ENCODE data around the gene UCN. TPM values are rescaled to one million over a fixed set of nuclear protein-coding genes. Genes with fewer than 3 reads are reported as not detected.

Gene UCN
- total RNA-seq, 1 experiment from 2014 or later: 1.5 TPM

GRCh38 chr2:27323596-27324285, 15.5 kb upstream of the UCN start:
- Histone ChIP-seq H3K4me1 (ENCODE audit: insufficient read depth, low read length) (0 out of 2 replicates have a peak, but pooled peaks cover 2% of the 10 kb centered on the region), H2AK5ac (ENCODE audit: insufficient read length, low read length) (no peak overlapping the region), H3K9ac (ENCODE audit: extremely low read depth, insufficient read length, low read length) (peak overlapping the region; percentile 93), H3K27me3 (ENCODE audit: insufficient read depth, low read length) (no peaks in the 10 kb centered on the region), H4K91ac (ENCODE audit: insufficient read length, low read depth, low read length) (no peak overlapping the region), H3K79me1 (ENCODE audit: insufficient read depth, low read depth, low read length, poor library complexity, severe bottlenecking) (no peaks in the 10 kb centered on the region), H3T11ph (ENCODE audit: low read length) (no peak overlapping the region), H3K4ac (ENCODE audit: low read depth, low read length) (no peak overlapping the region), H3K27ac (ENCODE audit: insufficient read length, low read depth, low read length) (no peak overlapping the region), H3K4me2 (ENCODE audit: insufficient read depth, insufficient read length, low read length) (peak overlapping the region; percentile 98), H3K23me2 (ENCODE audit: insufficient read length, low read depth, low read length, poor library complexity, severe bottlenecking) (peaks cover 10% of the 10 kb centered on the region), H2BK15ac (ENCODE audit: low read depth, low read length) (no peak overlapping the region), H3K79me2 (ENCODE audit: insufficient read depth, low read length) (no peaks in the 10 kb centered on the region), H3K23ac (ENCODE audit: insufficient read length, low read depth, low read length) (no peak overlapping the region), H4K5ac (ENCODE audit: insufficient read length, low read depth, low read length) (peak overlapping the region; percentile 19), H4K20me1 (ENCODE audit: control insufficient read depth, insufficient read depth, insufficient read length) (no peaks in the 10 kb centered on the region), H3K18ac (ENCODE audit: insufficient read length, low read depth, low read length) (peak overlapping the region; percentile 85), H3K56ac (ENCODE audit: insufficient read length, low read depth, low read length) (no peak overlapping the region), H2BK5ac (ENCODE audit: insufficient read length, low read length) (no peak overlapping the region), H3K9me3 (ENCODE audit: control insufficient read depth, low read depth, low read length) (no peaks in the 10 kb centered on the region), H2BK120ac (ENCODE audit: low read depth, low read length, poor library complexity, severe bottlenecking) (no peak overlapping the region), H3K14ac (ENCODE audit: insufficient read depth, low read length) (peak overlapping the region; percentile 94; the same call in 1 of the 2 replicates), H2BK12ac (ENCODE audit: insufficient read length, low read depth, low read length) (peak overlapping the region; percentile 76), H2AFZ (ENCODE audit: low read length) (no peak overlapping the region), H4K8ac (replicated peaks; ENCODE audit: insufficient read length, low read depth, low read length) (no peak overlapping the region), H2BK20ac (ENCODE audit: low read depth, low read length, poor library complexity, severe bottlenecking) (no peak overlapping the region)
- Mint-ChIP-seq H3K4me1 (peaks cover 13 to 19% of the 10 kb centered on the region in 2 experiments), H3K27me3 (ENCODE audit: low read depth) (no peaks in the 10 kb centered on the region), H3K9me3 (peaks cover 0 to 2% of the 10 kb centered on the region in 2 experiments; a peak in 2 of 5 replicates), H3K36me3 (ENCODE audit: insufficient read depth in 1 of 3, low read depth in 3 of 3) (peaks cover 20 to 33% (median 29%) of the 10 kb centered on the region in 3 experiments), H3K4me3 (peak overlapping the region; percentile 87 to 98), H3K27ac (peak overlapping the region; percentile 98 to 99 (median 99))
- TF ChIP-seq, protein P1, sequence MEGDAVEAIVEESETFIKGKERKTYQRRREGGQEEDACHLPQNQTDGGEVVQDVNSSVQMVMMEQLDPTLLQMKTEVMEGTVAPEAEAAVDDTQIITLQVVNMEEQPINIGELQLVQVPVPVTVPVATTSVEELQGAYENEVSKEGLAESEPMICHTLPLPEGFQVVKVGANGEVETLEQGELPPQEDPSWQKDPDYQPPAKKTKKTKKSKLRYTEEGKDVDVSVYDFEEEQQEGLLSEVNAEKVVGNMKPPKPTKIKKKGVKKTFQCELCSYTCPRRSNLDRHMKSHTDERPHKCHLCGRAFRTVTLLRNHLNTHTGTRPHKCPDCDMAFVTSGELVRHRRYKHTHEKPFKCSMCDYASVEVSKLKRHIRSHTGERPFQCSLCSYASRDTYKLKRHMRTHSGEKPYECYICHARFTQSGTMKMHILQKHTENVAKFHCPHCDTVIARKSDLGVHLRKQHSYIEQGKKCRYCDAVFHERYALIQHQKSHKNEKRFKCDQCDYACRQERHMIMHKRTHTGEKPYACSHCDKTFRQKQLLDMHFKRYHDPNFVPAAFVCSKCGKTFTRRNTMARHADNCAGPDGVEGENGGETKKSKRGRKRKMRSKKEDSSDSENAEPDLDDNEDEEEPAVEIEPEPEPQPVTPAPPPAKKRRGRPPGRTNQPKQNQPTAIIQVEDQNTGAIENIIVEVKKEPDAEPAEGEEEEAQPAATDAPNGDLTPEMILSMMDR (conservative IDR thresholded peaks at IDR 0.05): no peak
- no CpG with 5 or more reads among the region's 5 CpGs for WGBS (ENCODE audit: extremely low coverage, insufficient read length, low lambda C conversion rate)
- DNase-seq: no peak

Data from H9 (cell line).